ENCODE data around the gene COL4A6.

Gene COL4A6

GRCh38 chrX:108157628-108158027, 280.6 kb downstream of the COL4A6 start:
- Histone ChIP-seq H3K4me1 (ENCODE audit: control insufficient read depth, low read length) (no peaks in the 10 kb centered on the region), H3K9me2 (replicated peaks; ENCODE audit: control insufficient read depth, low read length) (no peaks in the 10 kb centered on the region), H3K4me2 (ENCODE audit: low read length) (no peak overlapping the region), H3K36me3 (ENCODE audit: control insufficient read depth, low read length) (no peaks in the 10 kb centered on the region), H3K79me2 (ENCODE audit: control insufficient read depth, low read length) (no peaks in the 10 kb centered on the region), H3K27me3 (ENCODE audit: control insufficient read depth, low read length) (no peaks in the 10 kb centered on the region), H4K20me1 (ENCODE audit: control insufficient read depth, insufficient read depth, low read depth, low read length) (no peaks in the 10 kb centered on the region), H3K9me3 (ENCODE audit: control insufficient read depth, insufficient read depth, low read length) (no peaks in the 10 kb centered on the region), H3K4me3 (ENCODE audit: low read length) (no peak overlapping the region), H3K27ac (ENCODE audit: low read depth, low read length) (no peak overlapping the region), H3F3A (ENCODE audit: control insufficient read depth, insufficient read depth) (no peaks in the 10 kb centered on the region)
- TF ChIP-seq EZH2phosphoT487 (IDR thresholded peaks at IDR 0.05; ENCODE audit: borderline replicate concordance, low read length) (no peak), CTCF (IDR thresholded peaks at IDR 0.05; ENCODE audit: low read depth, low read length, poor library complexity, severe bottlenecking) (no peak)

DNA sequence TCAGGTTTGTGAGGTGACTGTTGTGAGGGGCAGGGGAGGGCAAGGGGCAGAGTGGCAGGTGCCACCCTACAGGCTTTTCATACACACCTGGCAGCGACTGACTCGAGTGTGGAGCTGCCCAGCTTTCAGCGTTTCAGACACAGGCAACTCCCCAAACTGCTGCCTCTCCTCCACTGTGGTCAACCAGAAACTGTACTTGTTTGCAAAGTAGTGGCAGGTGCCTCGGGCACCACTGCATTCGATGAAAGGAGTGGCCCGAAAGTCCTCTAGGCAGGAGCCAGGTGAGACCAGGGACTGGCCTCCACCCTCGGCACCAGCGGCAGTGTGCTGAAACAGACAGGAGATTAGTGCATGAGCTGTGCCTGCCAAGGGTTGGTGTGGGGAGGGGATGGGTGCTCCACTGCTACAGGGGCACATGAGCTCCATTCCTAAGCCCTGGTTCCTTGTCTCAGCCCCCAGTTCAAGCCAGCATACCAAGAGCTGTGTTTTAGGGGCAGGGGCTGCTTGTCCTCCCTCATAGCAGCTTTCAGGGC, 281.2 kb downstream of the COL4A6 start:
- no peaks in the 10 kb centered on the region for H4K20me1 ChIP-seq (ENCODE audit: control insufficient read depth, insufficient read depth, low read depth, low read length)
- H3K4me2 ChIP-seq (ENCODE audit: low read length), result no peak overlapping the region
- no peaks in the 10 kb centered on the region for H3K27me3 ChIP-seq (ENCODE audit: control insufficient read depth, low read length)
- no peaks in the 10 kb centered on the region for H3K9me3 ChIP-seq (ENCODE audit: control insufficient read depth, insufficient read depth, low read length)
- H3K4me3 ChIP-seq (ENCODE audit: low read length), result no peak overlapping the region
- TF ChIP-seq EZH2phosphoT487 (IDR thresholded peaks at IDR 0.05; ENCODE audit: borderline replicate concordance, low read length) (no peak), CTCF (IDR thresholded peaks at IDR 0.05; ENCODE audit: low read depth, low read length, poor library complexity, severe bottlenecking) (no peak)
- no peaks in the 10 kb centered on the region for H3K79me2 ChIP-seq (ENCODE audit: control insufficient read depth, low read length)
- H3F3A ChIP-seq (ENCODE audit: control insufficient read depth, insufficient read depth), result no peaks in the 10 kb centered on the region
- H3K4me1 ChIP-seq (ENCODE audit: control insufficient read depth, low read length), result no peaks in the 10 kb centered on the region
- no peak overlapping the region for H3K27ac ChIP-seq (ENCODE audit: low read depth, low read length)
- H3K9me2 ChIP-seq (replicated peaks; ENCODE audit: control insufficient read depth, low read length), result no peaks in the 10 kb centered on the region
- H3K36me3 ChIP-seq (ENCODE audit: control insufficient read depth, low read length), result no peaks in the 10 kb centered on the region

DNA sequence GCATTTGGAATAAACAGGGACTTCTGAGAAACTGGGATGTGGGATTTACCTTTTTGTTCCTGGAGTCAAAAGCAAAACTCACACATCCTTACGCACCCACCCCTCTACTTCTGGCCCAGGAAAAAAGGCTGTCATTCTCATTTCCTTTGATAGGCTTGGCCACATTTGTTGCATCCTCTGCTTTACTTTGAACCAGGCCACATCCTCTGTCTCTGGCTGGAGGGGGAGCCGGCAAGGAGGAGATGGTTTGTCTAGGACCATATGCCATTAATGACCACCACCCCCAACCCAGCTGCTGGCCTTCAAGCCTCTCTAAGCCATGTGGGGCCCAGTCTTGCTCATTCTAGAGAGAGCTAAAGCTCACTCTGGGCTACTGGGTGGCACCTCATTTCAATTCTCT, 282.1 kb downstream of the COL4A6 start:
- TF ChIP-seq EZH2phosphoT487 (IDR thresholded peaks at IDR 0.05; ENCODE audit: borderline replicate concordance, low read length) (no peak), CTCF (IDR thresholded peaks at IDR 0.05; ENCODE audit: low read depth, low read length, poor library complexity, severe bottlenecking) (no peak)
- H3K27me3 ChIP-seq (ENCODE audit: control insufficient read depth, low read length), result no peaks in the 10 kb centered on the region
- no peaks in the 10 kb centered on the region for H3K79me2 ChIP-seq (ENCODE audit: control insufficient read depth, low read length)
- H3K36me3 ChIP-seq (ENCODE audit: control insufficient read depth, low read length), result no peaks in the 10 kb centered on the region
- H3K4me2 ChIP-seq (ENCODE audit: low read length), result no peak overlapping the region
- H4K20me1 ChIP-seq (ENCODE audit: control insufficient read depth, insufficient read depth, low read depth, low read length), result no peaks in the 10 kb centered on the region
- no peaks in the 10 kb centered on the region for H3K9me3 ChIP-seq (ENCODE audit: control insufficient read depth, insufficient read depth, low read length)
- H3K4me3 ChIP-seq (ENCODE audit: low read length), result no peak overlapping the region
- H3K9me2 ChIP-seq (replicated peaks; ENCODE audit: control insufficient read depth, low read length), result no peaks in the 10 kb centered on the region
- no peak overlapping the region for H3K27ac ChIP-seq (ENCODE audit: low read depth, low read length)
- H3F3A ChIP-seq (ENCODE audit: control insufficient read depth, insufficient read depth), result no peaks in the 10 kb centered on the region
- H3K4me1 ChIP-seq (ENCODE audit: control insufficient read depth, low read length), result no peaks in the 10 kb centered on the region

Measured in DOHH2 (cell line).